Suprapubic skin (tissue), 4 donors: ENCODE measurements around the gene PRAMEF1. TPM values are rescaled to one million over a fixed set of nuclear protein-coding genes. Genes with fewer than 3 reads are reported as not detected.

ENCODE experiments used
- DNase-seq, 2 donors: peaks; one replicate each; pipeline ENCODE4 v3.0.0-alpha.2; 2019; ENCODE audit warnings: low spot score in 2 of 2
- H3K27ac ChIP-seq: fragments of 200-600 bp; sonication (generic); one replicate; pipeline ENCODE4 v1.5.1; 2019
- H3K27me3 ChIP-seq: fragments of 200-600 bp; sonication (generic); one replicate; pipeline ENCODE4 v1.5.1; 2019
- H3K36me3 ChIP-seq: fragments of 200-600 bp; sonication (generic); one replicate; pipeline ENCODE4 v1.5.1; 2019
- H3K4me1 ChIP-seq: fragments of 200-600 bp; sonication (generic); one replicate; pipeline ENCODE4 v1.5.1; 2019
- H3K4me3 ChIP-seq: fragments of 200-600 bp; sonication (generic); one replicate; pipeline ENCODE4 v1.5.1; 2019; ENCODE audit warnings: mild to moderate bottlenecking
- H3K9me3 ChIP-seq: fragments of 200-600 bp; sonication (generic); one replicate; pipeline ENCODE4 v1.5.1; 2019
- EP300 ChIP-seq: sonication (generic); formaldehyde crosslinking; IDR thresholded peaks from one replicate; pipeline ENCODE4 v1.6.1; 2017; ENCODE audit warnings: antibody characterized with exemption
- POLR2A ChIP-seq, 2 donors: fragments of 450-650 bp; IDR thresholded peaks; one replicate each; pipeline ENCODE4 v1.6.1; 2017; ENCODE audit warnings: antibody characterized with exemption in 2 of 2, mild to moderate bottlenecking in 2 of 2, moderate library complexity in 2 of 2
- POLR2AphosphoS5 ChIP-seq, 3 donors: sonication (generic); formaldehyde crosslinking; IDR thresholded peaks; one replicate each; pipeline ENCODE4 v1.6.1; 2017; ENCODE audit warnings: antibody characterized with exemption in 3 of 3
- WGBS: methylation state at CpG from one replicate; pipeline ENCODE4 v1.1.5; 2018; 5-methylcytosine and 5-hydroxymethylcytosine counted together
- total RNA-seq, 4 donors: library from RNA; depleted of rRNA; stranded (reverse); fragments of >200 nt; gene quantifications; one replicate each; pipeline ENCODE4 v1.1.0, GENCODE V29; 2016
- TF ChIP-seq, protein P1 (sequence below), 2 donors: fragments of 200-600 bp in 1 of 2; fragments of 450-650 bp in 1 of 2; sonication (generic) in 1 of 2; IDR thresholded peaks; one replicate each; pipeline ENCODE4 v1.5.1; 2016 to 2019; ENCODE audit warnings: antibody characterized with exemption in 2 of 2, mild to moderate bottlenecking in 1 of 2, moderate library complexity in 1 of 2

PRAMEF1 gene
- total RNA-seq, 4 donors from 2014 or later = not detected

- WGBS = 78% methylated on average over 7 of the region's 7 CpGs
- H3K4me1 ChIP-seq = no peaks in the 10 kb centered on the region
- TF ChIP-seq, protein P1, sequence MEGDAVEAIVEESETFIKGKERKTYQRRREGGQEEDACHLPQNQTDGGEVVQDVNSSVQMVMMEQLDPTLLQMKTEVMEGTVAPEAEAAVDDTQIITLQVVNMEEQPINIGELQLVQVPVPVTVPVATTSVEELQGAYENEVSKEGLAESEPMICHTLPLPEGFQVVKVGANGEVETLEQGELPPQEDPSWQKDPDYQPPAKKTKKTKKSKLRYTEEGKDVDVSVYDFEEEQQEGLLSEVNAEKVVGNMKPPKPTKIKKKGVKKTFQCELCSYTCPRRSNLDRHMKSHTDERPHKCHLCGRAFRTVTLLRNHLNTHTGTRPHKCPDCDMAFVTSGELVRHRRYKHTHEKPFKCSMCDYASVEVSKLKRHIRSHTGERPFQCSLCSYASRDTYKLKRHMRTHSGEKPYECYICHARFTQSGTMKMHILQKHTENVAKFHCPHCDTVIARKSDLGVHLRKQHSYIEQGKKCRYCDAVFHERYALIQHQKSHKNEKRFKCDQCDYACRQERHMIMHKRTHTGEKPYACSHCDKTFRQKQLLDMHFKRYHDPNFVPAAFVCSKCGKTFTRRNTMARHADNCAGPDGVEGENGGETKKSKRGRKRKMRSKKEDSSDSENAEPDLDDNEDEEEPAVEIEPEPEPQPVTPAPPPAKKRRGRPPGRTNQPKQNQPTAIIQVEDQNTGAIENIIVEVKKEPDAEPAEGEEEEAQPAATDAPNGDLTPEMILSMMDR (IDR thresholded peaks at IDR 0.05) = no peak
- TF ChIP-seq POLR2AphosphoS5 (IDR thresholded peaks at IDR 0.05) (no peak), EP300 (no peak), POLR2A (IDR thresholded peaks at IDR 0.05) (no peak)
- peaks cover 25% of the 10 kb centered on the region for H3K27me3 ChIP-seq
- no peaks in the 10 kb centered on the region for H3K36me3 ChIP-seq
- no peak overlapping the region for H3K27ac ChIP-seq
- DNase-seq = no peak
- no peaks in the 10 kb centered on the region for H3K9me3 ChIP-seq
- no peak overlapping the region for H3K4me3 ChIP-seq
Observed at GRCh38 chr1:12762766-12763165, 28.4 kb upstream of the PRAMEF1 start.

GRCh38 chr1:12763479-12763878 is 27.7 kb upstream of the PRAMEF1 start:
- H3K27ac ChIP-seq = no peak overlapping the region
- H3K36me3 ChIP-seq = no peaks in the 10 kb centered on the region
- no peaks in the 10 kb centered on the region for H3K9me3 ChIP-seq
- no peaks in the 10 kb centered on the region for H3K4me1 ChIP-seq
- TF ChIP-seq POLR2A (IDR thresholded peaks at IDR 0.05) = no peak
- TF ChIP-seq, protein P1 (IDR thresholded peaks at IDR 0.05) = no peak
- TF ChIP-seq POLR2AphosphoS5 (IDR thresholded peaks at IDR 0.05) = no peak
- TF ChIP-seq EP300 = no peak
- no peak for DNase-seq
- WGBS = 58% methylated on average over 4 of the region's 4 CpGs
- no peak overlapping the region for H3K4me3 ChIP-seq
- peaks cover 25% of the 10 kb centered on the region for H3K27me3 ChIP-seq

DNA sequence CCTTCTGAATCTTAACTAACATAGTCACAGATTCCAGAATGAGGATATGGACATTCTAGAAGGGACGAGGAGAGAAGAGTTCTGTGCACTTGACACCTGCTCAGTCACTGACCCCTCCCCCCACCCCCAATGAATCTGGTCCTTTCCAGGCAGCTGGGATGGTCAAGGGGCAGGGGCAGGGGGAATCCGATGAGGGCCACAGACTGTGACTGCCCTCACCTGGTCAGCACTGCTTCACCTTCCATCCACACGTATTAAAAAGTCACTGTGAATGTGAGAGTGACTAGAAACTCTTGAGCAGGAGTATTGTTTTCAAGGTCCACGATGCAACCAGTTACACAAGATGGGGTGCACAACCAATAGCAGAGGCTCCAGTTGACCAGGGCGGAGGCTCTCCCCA is 27.2 kb upstream of the PRAMEF1 start:
- TF ChIP-seq POLR2A (IDR thresholded peaks at IDR 0.05) = no peak
- no peak for TF ChIP-seq POLR2AphosphoS5 (IDR thresholded peaks at IDR 0.05)
- DNase-seq = no peak

GRCh38 chr1:12769031-12769430 is 22.2 kb upstream of the PRAMEF1 start:
- WGBS = 22% methylated on average over 1 of the region's 2 CpGs
- H3K9me3 ChIP-seq = no peaks in the 10 kb centered on the region

More for the DNA sequence above, 27.2 kb upstream of the PRAMEF1 start:
- H3K27ac ChIP-seq = no peak overlapping the region
- no peaks in the 10 kb centered on the region for H3K4me1 ChIP-seq
- H3K36me3 ChIP-seq = no peaks in the 10 kb centered on the region
- H3K4me3 ChIP-seq = no peak overlapping the region
- H3K27me3 ChIP-seq = peaks cover 29% of the 10 kb centered on the region
- 58% methylated on average over 3 of the region's 5 CpGs for WGBS
- no peaks in the 10 kb centered on the region for H3K9me3 ChIP-seq

DNA sequence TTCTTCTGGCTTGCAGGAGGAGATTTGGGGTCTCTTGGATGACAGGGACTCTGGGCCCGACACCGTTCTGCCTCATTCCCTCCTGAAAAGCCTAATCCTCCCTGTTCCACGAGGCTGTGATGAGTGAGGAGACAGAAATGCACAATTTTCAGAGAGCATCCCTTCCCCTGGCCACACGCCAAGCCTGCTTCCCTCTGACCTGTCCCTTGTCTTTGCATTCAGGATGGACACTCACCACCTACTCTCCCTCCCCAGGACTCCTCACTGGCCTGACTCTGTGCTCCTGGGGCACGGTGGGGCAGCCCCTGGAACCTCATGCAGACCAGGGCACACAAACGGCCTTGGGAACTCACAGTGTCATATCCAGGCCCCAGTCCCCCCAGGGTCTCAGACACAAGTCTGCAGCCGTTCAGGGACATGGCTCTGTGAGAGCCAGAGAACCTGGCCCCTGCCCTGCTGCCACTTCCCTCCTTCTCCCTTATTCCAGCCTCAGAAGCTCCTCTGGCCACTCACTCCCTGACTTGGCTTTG is 21.2 kb upstream of the PRAMEF1 start:
- Histone ChIP-seq H3K4me3 (no peak overlapping the region), H3K27ac (no peak overlapping the region), H3K9me3 (no peaks in the 10 kb centered on the region), H3K36me3 (no peaks in the 10 kb centered on the region), H3K27me3 (peaks cover 27% of the 10 kb centered on the region), H3K4me1 (no peaks in the 10 kb centered on the region)
- TF ChIP-seq, protein P1 (IDR thresholded peaks at IDR 0.05) = no peak
- no peak for TF ChIP-seq POLR2A (IDR thresholded peaks at IDR 0.05)
- no peak for TF ChIP-seq EP300
- WGBS = 62% methylated on average over 7 of the region's 7 CpGs
- no peak for DNase-seq

More at GRCh38 chr1:12769031-12769430, 22.2 kb upstream of the PRAMEF1 start:
- no peak overlapping the region for H3K4me3 ChIP-seq
- no peaks in the 10 kb centered on the region for H3K4me1 ChIP-seq
- no peak for TF ChIP-seq POLR2AphosphoS5 (IDR thresholded peaks at IDR 0.05)
- TF ChIP-seq, protein P1 (IDR thresholded peaks at IDR 0.05) = no peak
- no peak for TF ChIP-seq EP300
- TF ChIP-seq POLR2A (IDR thresholded peaks at IDR 0.05) = no peak
- no peaks in the 10 kb centered on the region for H3K36me3 ChIP-seq
- DNase-seq = no peak
- peaks cover 27% of the 10 kb centered on the region for H3K27me3 ChIP-seq
- no peak overlapping the region for H3K27ac ChIP-seq

DNA sequence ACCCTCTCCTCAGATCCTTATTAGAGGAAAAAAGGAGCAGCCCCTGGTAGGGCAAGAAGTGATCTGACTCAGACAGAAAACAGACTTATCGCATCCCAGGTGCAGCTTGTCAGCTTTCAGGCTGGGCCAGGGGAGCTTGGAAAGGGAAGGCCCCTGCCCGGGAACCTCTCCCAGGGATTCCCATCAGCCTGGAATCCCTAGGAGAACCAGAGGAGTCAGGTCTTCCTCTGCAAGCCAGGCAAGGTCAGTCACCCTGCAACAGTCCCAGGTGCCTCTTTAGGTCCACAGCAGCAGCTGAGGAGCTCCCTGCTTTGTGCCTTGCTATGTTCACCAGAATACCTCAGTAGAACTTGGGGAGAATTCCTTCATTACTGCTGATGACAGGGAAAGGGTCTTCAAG is 20.6 kb upstream of the PRAMEF1 start:
- TF ChIP-seq, protein P1 (IDR thresholded peaks at IDR 0.05) = no peak
- TF ChIP-seq EP300 (no peak), POLR2AphosphoS5 (IDR thresholded peaks at IDR 0.05) (no peak), POLR2A (IDR thresholded peaks at IDR 0.05) (no peak)
- no peak overlapping the region for H3K4me3 ChIP-seq
- peaks cover 27% of the 10 kb centered on the region for H3K27me3 ChIP-seq
- 79% methylated on average over 2 of the region's 2 CpGs for WGBS
- no peaks in the 10 kb centered on the region for H3K9me3 ChIP-seq
- no peaks in the 10 kb centered on the region for H3K36me3 ChIP-seq
- DNase-seq = no peak
- H3K27ac ChIP-seq = no peak overlapping the region
- no peaks in the 10 kb centered on the region for H3K4me1 ChIP-seq
